T47D (cell line): Measurements from ENCODE around the gene SH3D21.

Experiments used
- DNase-seq, 2 experiments: peaks; one replicate each; pipeline versions ENCODE4 v3.0.0 to v3.0.0-alpha.2; 2011 to 2012; ENCODE audit warnings: low read depth in 1 of 2, low spot score in 1 of 2
- JUND ChIP-seq: IDR thresholded peaks from 2 replicates; pipeline ENCODE4 v1.6.1; 2012; ENCODE audit warnings: low read depth
- in situ Hi-C: cut with HindIII; loops from 2 replicates; pipeline ENCODE4 v1.10.0; 2016; ENCODE audit warnings: low sequenced_read_pairs, low pct_unique_long_range_greater_than_20kb

The SH3D21 gene

DNA sequence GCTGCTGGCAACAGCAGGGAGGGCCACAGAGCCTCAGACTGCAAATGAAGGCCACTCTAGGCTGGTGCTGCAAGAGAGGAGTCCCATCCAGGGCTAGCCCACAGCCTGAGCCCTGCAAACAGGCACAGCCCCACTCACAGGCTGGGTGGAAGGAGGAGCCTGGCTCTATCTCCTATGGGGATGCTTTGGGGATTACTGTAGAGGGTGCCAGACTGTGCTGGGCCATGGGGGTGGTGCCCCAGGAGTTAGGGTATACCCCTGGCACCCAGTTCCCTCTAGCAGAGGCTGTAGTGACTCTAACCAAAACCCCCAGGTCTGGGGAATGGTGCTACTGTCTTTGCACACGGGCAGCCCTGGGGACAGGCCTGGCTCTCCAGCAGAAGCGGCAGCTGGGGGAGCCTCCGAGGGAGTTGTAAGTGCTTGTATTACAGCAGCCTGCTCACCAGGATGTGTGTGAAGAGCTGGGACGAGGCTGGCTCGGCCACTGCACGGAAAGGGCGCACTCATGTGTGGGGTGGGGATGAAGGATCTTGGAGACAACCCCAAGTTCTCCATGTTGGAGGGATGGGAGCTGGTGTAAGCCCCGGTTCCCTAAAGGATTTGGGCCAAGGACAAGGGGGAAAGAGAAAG lies 40.7 kb downstream of the SH3D21 start:
- no peak for TF ChIP-seq JUND
- no peak for DNase-seq
- in situ Hi-C loops, result no loop called here

DNA sequence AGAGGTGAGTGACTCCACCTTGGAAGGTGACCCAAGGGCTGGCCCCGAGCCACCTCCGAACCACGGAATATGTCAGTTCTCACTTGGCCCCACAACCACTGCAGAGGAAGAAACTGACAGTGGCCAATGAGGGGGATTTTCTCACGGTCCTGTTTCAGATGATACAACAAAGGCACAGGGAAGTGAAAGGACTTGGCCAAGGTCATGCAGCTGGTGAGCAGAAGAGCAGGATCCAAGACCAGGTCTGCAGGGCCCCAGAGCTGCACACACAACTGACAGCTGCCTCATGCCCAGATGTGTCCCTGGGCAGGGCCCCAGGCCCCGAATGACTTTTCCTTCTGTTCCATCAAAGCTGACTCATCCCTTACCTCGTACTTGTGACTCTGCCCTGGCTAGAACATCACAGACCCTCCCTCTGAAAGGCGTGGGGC lies 43.1 kb downstream of the SH3D21 start:
- no peak for TF ChIP-seq JUND
- in situ Hi-C loops, result no loop called here
- no peak for DNase-seq

- in situ Hi-C loops, result no loop called here
- no peak for DNase-seq
- TF ChIP-seq JUND, result no peak
Measured at GRCh38 chr1:36349839-36350238, 43.7 kb downstream of the SH3D21 start.

DNA sequence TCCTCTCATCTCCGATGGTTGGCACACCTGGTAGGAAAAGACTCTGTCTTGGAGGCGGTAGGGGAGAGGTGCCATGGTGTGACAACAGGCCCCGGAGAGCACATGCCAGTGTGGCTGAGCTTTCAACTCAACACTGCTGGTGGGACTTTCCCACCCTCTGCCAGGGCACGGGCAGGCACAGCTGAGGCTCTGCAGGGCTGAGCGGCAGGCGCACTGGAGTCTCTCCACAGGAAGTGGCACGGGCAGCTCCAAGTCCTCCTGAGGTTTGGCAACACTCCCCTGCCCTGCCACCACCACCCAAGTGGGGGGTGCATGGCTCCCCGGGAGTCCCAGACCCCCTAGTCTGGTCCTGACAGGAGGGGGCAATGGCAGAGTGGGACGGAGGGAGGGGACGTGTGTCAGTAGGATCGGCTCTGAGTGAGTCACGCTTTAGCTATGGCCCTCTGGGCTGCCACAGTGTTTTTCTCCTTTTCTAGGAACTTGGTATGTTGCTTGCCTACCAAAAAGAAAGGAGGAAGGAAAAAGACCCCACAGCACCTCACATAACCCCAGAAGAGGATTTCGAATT lies 44.6 kb downstream of the SH3D21 start:
- DNase-seq, result no peak
- no peak for TF ChIP-seq JUND
- in situ Hi-C loops, result no loop called here

GRCh38 chr1:36351227-36351977 lies 45.2 kb downstream of the SH3D21 start:
- in situ Hi-C loops, result no loop called here

DNA sequence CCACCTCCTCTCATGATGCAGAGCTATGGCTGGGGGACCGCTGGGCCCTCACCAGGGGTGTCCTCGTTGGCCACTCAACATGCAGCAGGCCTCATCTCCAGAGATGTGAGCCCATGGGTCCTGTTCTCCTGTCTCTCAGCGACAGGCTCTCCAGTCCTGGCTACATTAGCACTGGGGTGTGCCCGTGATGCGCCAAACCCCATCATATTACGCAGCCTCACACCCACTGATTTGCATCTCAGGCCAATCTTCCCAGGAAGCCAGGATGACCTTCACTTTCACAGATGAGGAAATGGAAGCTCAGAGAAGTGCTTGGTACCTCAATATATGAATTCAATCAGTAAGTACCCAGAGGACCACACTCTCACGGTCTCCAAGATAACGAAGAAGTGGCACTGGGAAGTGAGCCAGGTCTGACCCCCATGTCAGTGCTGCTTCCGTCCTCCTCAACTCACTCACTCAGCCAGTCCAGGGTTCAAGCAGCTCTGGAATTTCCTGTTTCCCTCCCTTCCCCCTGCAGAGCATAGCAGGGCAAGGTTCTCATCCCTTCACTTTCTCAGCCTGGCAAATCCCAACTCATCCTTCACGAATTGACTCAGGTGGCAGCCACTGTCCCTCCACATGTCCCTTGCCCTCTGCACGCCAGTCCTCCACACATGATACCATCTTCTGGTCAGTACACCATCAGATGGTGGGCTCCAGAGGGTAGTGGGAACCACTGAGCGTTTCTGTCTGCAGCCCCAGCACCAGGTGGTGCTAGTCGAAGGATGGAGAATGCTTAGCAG lies 46.1 kb downstream of the SH3D21 start:
- DNase-seq, result no peak
- in situ Hi-C loops, result no loop called here
- TF ChIP-seq JUND, result no peak

More at GRCh38 chr1:36351227-36351977, 45.2 kb downstream of the SH3D21 start:
- TF ChIP-seq JUND, result no peak
- DNase-seq, result no peak

DNA sequence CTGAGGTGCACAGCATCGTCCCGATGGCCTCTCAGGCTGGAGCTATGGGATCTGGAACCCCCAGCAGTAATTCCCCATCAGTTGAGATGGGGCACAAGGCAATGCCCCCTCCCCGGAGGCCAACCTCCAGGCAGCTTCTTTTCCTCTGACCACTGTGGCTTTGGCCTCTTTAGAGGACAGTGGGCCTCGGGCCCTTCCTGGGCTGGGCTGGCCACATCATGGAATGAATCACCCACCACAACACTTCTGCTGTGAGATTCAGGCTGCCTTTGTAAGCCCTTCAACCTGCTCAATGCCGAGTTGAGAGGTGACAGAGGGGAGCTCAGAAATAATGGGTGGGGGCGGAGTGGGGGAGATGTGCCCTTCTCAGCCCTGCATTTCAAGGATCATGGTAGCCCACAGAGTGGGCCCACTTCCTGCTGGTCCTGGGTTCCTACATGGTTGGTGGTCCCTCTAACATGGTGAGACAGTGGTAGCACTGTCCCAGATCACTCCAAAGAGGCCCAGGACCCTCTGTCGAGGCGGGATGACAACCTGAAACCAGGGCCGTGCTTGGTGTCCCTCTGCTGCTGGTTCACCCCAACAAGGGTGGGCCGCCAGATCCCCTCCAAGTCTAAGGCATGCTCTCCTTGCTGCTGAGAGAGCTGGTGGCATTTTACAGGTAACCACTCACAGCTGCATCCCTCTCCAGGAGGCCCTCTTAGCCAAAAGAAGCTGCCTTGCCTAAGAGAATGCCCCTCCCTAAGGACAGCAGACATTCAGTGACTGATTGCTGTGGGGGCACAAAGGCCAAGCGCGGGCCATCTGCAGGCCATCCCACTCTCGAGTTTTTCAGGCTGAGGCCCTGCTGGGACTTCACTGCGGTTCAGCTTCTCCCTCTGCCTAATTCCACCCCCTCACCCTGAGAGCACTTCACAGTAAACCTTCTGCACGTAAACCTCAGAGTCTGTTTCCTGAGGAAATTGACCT lies 47.0 kb downstream of the SH3D21 start:
- DNase-seq, result no peak
- in situ Hi-C loops, result no loop called here
- TF ChIP-seq JUND, result no peak

GRCh38 chr1:36354486-36354885 lies 48.3 kb downstream of the SH3D21 start:
- no peak for DNase-seq
- no peak for TF ChIP-seq JUND
- in situ Hi-C loops, result no loop called here

GRCh38 chr1:36355811-36356210 lies 49.6 kb downstream of the SH3D21 start:
- in situ Hi-C loops, result no loop called here
- TF ChIP-seq JUND, result no peak
- DNase-seq, result no peak

DNA sequence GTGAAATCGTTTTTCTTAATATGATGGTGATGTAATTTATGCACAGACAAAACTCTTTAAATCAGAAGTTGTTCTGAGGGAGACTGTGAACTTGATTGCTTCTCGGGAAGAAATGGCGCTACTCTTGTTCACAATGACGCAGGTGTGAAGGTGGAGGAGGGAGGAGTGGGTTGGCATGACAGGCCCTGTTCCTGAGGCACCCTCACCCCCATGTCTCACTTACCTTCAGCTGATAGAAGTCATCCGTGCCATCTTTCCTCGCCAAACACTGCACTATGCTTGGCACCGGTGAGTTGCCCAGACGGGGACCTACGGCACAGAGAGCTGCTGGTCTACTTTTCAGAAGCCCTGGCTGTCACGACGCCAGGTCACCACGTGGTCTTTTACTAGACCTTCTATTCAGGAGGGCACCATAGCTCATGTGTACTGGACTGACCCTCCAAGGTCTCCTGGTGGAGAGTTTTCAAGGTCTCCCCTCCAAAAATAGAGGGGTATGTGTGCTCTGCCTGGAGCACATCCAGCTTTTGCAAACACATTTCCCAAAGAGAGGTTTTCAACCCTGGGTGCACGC lies 52.4 kb downstream of the SH3D21 start:
- TF ChIP-seq JUND, result no peak
- in situ Hi-C loops, result no loop called here
- no peak for DNase-seq

- no peak for DNase-seq
- TF ChIP-seq JUND, result no peak
- in situ Hi-C loops, result no loop called here
Measured at GRCh38 chr1:36359383-36359782, 53.2 kb downstream of the SH3D21 start.
